ENCODE results near the gene MED17.
"Not testable (repeated sequence)": the region's sequence is repeated elsewhere in the genome, so short reads cannot be mapped to it uniquely, and the experiment has no call there.

The MED17 gene

DNA sequence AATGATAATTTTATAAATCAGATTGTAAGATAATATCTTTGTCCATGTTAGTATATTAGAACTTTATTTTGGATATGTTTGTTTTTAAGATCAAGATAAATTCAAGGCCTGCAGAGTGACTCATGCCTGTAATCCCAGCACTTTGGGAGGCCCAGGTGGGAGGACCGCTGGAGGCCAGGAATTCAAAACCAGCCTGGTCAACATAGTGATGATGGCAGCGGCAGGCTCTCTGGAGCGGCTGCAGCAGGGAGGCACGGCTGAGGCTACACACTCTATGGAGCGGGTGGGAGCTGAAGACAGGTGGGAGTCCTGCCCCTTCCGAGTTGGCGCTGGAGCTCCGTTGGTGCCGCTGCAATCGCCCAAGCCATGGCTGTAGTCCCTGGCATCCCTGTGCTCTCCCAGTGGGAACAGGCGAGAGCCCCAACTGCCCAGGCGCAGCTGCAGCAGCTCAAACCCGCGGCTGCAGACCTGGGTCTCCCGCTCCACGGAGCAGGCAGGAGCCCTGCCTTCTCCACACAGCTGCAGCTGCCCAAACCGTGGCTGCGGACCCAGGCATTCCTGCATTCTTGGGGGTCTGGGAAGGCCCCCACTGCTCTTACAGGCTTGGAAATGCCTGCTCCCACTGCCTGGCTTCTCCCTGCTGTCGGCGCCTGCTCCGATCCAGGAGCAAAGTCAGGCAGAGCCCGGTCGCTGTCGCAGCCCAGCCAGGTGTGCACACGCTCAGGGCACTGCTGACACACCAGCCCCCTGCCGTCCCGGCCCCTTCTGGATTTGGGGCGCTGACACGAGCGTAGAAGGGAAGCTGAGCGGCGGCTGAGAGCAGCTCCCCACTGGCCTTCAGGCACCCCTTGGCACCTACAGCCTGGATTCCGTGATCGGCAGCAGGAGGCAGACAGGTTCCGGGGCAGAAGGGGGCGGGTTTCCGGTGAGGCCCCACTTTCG is 25.9 kb upstream of the MED17 start:
- DNase-seq (ENCODE audit: low read depth): no peak

DNA sequence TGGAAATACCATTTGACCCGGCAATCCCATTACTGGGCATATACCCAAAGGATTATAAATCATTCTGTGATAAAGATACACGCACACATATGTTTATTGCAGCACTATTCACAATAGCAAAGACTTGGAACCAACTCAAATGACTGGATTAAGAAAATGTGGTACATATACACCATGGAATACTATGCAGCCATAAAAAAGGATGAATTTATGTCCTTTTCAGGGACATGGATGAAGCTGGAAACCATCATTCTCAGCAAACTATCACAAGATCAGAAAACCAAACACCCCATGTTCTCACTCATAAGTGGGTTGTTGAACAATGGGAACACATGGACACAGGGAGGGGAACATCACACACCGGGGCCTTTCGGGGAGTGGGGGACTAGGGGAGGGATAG is 25.0 kb upstream of the MED17 start:
- not testable (repeated sequence) for DNase-seq (ENCODE audit: low read depth)

DNA sequence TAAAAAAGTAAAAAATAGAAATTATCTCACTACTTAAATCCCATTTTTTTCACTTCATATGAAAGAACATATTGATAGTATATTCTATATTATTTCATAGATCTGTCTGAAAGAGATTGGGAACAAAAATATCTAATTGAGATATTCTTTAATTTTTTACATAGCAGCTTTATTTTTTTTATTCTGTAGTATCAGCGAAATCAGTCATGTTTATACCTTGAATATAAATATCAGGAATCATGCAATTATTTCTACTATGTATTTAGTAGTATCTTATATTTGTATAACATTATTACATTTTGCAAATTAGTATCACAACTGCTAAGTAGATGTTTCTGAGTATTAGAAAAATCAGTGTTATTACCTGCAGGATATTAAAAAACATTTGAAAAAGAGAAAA is 22.2 kb upstream of the MED17 start:
- no peak for DNase-seq (ENCODE audit: low read depth)

DNA sequence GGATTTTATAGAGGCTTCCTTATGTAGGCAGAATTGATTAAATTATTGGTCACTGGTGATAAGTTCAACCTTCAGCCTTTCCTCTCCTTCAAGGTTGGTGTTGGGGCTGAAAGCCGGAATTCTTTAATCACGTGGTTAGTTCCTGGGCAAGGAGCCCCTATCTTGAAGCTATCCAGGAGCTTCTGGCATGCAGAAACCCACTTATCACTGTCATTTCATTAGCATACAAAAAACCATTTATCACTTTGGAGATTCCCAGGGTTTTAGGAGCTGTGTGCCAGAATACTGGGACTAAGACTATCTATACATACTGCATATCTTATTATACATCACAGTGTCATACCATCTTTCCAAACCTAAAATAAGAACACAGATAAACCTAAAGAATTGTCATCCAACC is 18.5 kb upstream of the MED17 start:
- DNase-seq (ENCODE audit: low read depth): no peak

DNA sequence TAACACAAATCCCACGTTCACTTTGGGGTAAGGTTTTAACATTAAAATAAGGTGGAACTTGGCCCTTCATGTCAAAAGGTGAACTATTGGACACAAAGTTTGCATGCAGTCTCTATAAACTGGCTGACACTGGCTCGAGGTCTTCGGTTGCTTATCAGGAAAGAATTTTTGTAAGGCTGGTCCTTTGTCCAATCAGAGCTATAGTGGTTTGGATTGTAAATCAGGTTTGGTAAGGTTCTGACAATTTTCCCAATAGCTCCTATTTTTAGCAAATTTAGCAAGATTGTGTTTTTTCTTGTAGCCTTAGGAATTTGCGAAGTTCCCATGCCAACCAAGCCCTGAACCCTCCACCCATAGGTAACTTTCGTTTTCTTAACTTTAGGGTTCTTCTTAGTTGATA is 17.6 kb upstream of the MED17 start:
- no peak for DNase-seq (ENCODE audit: low read depth)

DNA sequence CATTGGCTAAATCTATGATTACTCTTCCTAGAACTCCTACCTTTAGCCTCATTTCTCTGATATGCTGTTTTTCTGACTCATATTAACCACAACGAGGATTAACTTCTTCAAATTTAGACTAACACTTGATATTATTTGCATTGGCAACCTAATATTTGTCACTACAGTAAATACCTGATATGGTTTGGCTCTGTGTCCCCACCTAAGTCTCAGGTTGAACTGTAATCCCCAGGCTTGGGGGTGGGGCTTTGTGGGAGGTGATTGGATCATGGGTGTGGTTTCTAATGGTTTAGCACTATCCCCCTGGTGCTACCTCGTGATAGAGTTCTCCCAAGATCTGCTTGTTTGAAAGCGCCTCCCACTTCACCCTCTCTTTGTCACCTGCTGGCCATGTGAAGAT is 17.1 kb upstream of the MED17 start:
- no peak for DNase-seq (ENCODE audit: low read depth)

DNA sequence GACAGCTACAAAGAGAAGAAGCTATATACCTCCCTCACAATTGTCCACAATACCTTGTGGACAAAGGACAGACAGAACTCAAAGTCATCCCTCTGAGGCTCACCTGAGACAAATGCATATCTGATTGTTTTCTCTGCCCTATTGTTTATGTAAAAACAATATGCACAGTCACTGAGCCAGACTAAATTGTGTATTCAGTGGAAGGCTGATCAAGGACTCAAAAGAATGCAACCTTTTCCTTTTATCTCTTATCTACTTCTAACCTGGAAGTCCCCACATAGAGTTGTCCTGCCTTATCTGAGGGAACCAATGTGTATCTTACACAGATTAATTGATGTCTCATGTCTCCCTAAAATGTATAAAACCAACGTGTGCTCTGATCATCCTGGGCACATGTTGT is 13.9 kb upstream of the MED17 start:
- DNase-seq (ENCODE audit: low read depth): no peak

DNA sequence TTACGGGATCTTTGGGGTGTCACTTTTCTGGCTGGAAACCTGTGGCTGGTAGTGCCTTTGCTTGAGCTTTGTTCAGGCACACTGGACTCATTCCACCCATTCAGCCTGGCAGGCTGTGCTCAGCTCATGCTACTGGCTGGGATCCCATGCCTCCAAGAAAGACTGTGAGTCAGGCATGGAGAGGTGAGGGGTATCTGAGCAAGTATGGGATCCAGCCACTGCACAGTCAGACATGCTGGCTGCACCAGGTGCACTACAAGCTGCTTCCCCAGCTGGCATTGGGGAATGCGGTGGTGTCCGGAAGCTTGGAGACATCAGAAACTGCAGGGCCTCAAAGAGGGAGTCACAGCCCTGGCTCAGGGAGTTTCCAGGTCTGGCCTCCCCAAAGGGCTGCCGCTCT is 12.0 kb upstream of the MED17 start:
- DNase-seq (ENCODE audit: low read depth): no peak

DNA sequence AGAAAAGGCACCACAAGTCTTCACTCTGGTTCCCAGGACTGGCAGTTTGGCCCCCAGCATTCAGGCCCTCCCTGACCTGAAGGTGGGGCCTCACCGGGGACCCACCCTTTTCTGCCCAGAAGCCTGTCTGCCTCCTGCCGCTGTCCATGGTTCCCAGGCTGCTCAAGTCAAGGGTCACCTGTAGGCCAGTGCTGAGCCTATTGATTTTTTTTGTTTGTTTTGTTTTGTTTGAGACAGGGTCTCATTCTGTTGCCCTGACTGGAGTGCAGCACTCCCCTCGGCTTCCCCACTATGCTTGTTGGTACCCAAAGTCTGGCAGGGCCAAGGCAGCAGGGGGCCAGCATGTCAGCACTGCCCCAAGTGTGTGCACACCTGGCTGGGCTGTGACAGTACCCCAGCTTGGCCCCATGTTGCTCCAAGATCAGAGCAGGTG is 11.0 kb upstream of the MED17 start:
- no peak for DNase-seq (ENCODE audit: low read depth)

DNA sequence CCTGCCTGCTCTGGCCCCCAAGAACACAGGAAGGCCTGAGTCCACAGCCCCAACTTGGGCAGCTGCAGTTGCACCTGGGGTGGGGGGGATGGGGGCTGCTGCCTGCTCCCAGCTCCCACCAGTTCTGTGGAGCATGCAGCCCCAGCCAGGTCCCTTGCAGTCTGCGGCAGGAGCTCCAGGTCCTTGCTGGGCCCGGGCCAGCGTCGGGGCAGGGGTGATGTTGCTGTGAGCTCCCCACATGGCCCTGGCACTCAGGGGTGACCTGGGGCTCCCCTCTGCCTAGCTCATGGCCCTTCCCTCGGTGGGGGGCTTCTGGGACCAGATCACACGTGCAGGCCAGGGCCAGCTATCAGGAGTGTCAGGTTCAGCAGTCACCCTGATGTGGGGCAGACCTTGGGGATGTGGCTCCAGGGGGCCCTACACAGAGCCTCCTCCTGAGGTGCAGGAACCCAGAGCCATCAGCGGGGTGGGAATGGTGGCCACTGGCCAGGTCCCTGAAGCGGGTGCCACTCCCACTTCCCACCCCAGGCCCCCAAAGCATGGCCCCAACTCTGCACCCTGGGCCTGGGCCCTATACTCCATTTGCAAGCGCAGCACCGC is 10.4 kb upstream of the MED17 start:
- no peak for DNase-seq (ENCODE audit: low read depth)

DNA sequence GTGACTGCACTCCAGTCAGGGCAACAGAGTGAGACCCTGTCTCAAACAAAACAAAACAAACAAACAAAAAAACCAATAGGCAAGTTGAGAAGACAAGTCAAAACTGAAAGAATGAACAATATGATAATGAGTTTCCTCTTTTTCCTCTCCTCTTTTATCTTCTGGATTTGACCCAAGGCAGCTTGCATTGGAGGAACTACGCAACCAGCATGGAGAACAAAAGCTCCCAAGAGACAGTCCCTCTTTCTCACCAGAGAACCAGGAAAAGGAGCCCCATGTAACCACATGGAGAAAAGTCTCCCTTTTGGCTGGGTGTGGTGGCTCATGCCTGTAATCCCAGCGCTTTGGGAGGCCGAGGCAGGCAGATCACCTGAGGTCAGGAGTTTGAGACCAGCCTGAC is 9.5 kb upstream of the MED17 start:
- not testable (repeated sequence) for DNase-seq (ENCODE audit: low read depth)

DNA sequence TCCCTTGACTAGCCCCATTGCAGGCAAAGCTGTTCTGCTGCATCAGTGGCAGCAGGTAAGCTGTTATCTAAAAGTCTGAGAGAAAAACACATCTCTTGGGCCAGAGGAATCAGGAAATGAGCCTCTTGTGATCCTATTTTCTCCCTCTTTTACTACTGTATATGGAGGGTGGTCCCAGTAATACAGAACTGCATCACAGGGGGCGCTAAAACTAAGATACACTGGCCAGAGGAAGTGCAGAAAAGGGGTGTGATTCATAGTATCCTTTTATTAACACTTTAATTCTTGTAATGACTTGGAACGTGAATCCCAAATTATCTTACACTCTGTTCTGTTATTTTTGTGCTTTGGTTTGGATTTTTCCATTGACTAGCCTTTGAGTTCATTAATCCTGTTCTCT is 8.8 kb upstream of the MED17 start:
- peak; percentile 13 for DNase-seq (ENCODE audit: low read depth)

DNA sequence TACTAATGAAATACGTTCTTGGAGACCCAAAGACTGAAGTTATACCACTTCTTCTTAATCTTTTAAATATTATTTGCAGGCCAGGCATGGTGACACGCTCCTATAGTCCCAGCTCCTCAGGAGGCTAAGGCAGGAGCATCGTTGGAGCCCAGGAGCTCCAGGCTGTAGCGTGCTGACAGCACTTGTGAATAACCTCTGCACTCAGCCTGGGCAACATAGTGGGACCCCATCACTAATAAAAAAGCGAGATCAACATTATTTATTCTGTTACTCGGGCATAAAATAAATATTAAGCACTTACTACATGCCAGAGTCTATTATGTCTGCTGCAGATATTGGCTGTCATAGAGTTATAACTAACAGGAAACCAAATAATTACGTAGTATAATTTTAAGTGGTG is 720 bp upstream of the MED17 start:
- DNase-seq (ENCODE audit: low read depth): no peak

DNA sequence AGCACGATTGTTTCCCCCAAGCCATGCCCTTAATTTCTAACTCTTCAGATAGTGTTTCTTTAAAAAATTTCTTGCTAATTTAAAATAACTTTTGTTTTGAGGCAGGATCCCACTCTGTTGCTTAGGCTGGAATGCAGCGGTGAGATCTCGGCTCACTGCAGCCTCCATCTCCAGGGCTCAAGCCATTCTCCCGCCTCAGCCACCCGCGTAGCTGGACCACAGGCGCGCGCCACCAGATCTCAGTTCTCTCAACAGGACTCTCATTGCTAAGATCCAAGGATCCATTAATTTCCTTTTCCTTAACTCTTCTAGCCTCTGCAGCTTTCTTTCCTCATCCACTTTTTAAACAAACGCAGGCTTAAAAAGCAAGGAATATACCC is 327 bp upstream of the MED17 start:
- no peak for DNase-seq (ENCODE audit: low read depth)

DNA sequence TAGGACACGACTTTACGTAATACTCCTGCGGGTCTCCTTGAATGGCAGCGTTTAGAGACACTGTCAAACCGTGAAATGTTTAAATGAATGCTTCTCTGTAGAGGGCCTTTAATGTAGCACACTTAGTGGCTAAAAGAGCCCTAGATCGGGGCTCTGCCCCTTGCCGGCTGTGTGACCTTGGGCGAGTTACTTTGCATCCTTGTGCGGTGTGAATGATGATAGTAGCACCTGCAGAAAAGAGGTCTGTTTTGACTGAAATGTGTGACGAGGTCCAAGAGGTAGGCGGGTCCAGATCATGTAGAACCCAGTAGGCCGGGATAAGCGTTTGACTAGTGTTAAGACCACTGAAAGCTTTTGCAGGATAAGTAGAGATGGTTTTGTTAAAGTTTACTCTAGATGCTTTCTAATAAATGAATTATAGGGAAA is 866 bp downstream of the MED17 start:
- peak; percentile 16 for DNase-seq (ENCODE audit: low read depth)

DNA sequence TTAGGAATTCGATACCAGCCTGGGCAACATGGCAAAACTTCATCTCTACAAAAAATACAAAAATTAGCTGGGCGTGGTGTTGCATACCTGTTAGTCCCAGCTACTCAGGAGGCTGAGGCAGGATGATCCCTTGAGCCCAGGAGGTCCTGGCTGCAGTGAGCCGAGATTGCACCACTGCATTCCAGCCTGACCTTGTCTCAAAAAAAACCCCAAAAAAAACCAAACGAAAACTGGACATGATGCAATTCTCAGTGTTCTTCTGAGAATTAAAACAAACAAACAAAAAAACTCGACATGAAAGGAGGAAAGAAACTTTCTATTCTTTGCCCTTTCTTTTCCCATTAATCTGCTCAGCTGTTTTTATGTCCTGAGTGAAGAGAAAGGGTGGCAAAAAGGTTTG is 7.4 kb downstream of the MED17 start:
- peak; percentile 48 for DNase-seq (ENCODE audit: low read depth)

DNA sequence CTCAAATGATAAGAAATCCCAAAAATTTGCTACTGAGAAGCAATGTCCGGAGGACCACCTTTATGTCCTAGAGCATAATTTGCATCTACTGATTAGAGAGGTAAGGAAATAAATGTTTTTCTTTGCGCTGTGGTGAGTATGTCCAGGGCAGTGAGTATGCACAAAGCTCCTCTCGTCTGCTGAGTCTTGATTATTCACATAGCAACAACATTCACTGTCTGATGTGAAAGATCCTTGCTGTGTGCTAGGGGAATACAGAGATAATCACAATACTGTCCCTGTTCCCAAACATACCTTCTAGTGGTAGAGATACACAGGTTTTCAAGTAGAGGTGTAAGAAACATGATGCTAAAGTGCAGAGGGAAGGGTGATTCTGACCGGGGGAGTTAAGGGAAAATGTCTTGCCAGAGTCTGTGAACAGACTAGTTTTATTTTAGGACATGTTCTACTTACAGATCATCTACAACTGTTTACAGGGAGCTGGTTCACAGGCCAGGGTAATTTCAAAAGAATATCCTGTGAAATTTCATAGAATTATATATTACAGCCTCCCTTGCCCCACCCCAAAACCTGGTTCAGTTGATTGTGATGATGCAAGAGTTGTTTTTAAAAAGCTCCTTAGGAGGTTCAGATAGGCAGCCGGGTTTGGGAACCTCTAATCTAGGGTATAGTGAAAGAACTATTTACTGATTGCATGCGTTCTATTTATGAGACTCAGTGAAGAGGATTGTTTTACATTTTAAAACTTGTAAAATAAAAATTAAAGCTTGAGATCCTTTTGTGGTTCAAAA is 12.6 kb downstream of the MED17 start:
- DNase-seq (ENCODE audit: low read depth): no peak

DNA sequence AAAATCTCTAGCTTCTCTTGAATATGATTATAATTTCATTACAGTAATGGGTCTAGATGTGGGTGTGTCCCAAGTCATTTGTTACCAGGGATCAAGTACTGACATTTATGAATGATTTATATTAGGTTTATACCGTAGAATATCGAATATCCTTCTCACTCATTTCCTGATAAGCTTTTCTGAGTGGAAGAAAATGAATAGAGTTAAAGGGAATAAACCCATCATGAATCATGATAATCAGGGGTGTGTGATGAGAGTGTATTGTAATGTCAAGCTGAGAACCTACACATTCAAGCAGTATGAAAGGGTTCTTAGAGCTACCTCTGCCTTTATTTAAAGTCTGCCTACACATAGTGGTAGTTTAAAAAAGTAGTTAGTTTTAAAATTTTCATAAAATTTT is 17.3 kb downstream of the MED17 start:
- DNase-seq (ENCODE audit: low read depth): no peak

DNA sequence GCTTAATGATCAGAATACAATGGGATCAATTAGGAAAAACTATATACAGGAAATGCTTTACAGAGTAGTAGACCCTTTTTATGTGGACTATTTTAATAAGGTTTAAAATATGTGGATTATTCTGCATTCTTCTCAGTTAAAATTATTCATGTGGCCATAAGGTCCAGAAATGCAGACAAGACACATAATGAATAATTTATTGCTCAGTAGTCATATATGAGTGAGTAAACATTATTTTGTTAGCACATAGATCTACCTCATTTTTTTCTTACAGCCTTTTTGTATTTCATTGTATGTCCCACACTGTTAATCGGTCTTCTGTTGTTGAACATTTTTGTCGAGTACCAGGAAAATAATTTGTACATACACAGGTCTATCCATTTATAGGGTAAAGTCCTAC is 20.8 kb downstream of the MED17 start:
- DNase-seq (ENCODE audit: low read depth): no peak

DNA sequence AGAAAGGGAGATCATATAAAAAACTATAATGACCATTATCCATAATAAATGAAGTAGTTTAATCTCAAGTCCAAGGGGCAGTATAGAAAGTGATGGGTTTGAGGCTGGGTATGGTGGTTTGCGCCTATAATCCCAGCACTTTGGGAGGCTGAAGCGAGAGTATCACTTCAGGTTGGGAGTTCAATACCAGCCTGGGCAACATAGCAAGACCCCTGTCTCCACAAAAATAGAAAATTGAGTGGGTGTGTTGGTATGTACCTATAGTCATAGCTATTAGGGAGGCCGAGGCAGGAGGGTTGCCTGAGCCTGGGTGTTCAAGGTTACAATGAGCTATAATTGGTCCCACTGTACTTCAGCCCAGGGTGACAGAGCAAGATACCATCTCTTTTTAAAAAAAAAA is 23.9 kb downstream of the MED17 start:
- DNase-seq (ENCODE audit: low read depth): no peak

DNA sequence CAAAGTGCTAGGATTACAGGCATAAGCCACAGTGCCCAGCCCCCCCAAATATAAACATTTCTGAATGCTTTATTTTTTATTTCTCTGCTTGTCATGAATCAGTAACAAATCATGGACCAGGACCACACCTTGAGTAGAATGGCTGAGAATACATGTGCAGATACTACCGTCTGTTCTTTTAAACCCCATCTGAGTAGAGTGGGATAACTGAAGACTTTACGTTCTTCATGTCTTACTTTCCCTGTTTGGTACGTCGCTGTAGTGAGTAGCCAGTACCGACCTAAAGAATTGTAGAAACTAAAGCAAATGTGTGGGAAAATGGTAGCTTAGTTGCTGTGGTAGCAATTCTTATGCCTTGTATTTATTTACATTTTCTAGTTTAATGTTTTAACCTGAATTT is 29.9 kb downstream of the MED17 start:
- DNase-seq (ENCODE audit: low read depth): no peak

DNA sequence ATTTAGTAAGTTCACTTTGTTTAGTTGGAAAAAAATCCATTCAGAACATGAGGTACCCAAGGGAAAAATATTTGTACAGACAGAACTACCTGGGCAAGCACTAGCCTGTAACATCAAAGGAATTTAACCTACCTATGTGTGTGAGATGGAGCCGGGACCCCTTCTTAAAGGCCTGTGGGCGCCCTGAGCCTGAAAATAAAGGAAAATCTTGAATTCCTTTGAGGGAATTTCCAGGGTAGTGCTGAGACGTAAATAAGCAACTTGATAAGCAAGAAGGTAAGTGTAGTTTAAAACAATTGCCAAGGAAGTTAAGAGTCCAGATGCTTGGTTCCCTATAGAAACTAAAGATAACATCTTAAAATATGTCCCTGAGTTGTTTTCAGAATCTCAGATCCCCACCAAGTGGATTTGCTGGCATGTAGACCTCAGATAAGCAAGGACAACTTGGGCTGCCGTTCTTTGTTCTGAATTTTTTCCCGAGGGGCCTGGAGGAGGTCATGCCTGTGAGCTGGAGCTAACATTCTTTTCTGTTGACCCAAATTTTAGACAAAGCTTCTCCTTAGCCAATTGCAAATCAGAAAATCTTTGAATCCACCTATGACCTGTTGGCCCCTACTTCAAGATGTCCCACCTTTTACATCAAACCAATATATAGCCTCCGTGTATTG is 31.0 kb downstream of the MED17 start:
- DNase-seq (ENCODE audit: low read depth): no peak
